ENCODE results near the gene CADM4.

DNA sequence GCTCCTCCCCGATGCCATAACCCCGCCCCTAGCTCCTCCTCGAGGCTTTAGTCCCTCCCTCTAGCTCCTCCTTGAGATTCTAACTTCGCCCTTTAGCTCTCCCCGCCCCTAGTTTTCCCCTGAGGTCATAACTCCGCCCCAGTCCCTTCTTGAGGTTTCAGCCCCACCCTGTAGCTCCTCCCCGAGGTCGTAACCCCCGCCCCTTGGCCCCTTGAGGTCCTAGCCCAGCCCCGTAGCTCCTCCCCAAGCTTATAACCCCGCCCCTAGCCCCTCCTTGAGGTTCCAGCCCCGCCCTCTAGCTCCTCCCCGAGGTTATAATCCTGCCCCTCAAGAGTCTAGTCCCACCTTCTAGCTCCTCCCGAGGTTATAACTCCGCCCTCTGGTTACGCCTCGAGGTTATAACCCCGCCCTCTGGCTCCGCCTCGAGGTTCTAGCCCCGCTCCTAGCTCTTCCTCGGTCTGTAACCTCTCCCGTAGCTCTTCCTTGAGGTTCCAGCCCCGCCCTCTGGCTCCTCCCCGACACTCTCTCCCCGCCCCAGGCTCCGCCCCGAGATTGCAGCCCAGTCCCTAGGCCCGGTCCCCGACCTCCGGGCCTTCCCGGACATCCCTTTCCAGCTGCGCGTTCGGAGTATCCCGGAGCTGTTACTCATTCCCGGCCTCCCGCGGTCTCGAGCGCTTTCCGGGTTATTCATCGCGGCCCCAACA, 28.9 kb upstream of the CADM4 start:
- TF ChIP-seq USF1 (IDR thresholded peaks at IDR 0.05; ENCODE audit: borderline replicate concordance, low read depth) (no peak), CTCF (IDR thresholded peaks at IDR 0.05) (no peak), EP300 (IDR thresholded peaks at IDR 0.05; ENCODE audit: borderline replicate concordance in 1 of 2, low read depth in 1 of 2, low read length in 1 of 2) (no peak), NRF1 (IDR thresholded peaks at IDR 0.05; ENCODE audit: low read depth, low read length) (no peak), TEAD4 (IDR thresholded peaks at IDR 0.05; ENCODE audit: borderline replicate concordance, insufficient read depth) (no peak)
- TF ChIP-seq, protein P1, sequence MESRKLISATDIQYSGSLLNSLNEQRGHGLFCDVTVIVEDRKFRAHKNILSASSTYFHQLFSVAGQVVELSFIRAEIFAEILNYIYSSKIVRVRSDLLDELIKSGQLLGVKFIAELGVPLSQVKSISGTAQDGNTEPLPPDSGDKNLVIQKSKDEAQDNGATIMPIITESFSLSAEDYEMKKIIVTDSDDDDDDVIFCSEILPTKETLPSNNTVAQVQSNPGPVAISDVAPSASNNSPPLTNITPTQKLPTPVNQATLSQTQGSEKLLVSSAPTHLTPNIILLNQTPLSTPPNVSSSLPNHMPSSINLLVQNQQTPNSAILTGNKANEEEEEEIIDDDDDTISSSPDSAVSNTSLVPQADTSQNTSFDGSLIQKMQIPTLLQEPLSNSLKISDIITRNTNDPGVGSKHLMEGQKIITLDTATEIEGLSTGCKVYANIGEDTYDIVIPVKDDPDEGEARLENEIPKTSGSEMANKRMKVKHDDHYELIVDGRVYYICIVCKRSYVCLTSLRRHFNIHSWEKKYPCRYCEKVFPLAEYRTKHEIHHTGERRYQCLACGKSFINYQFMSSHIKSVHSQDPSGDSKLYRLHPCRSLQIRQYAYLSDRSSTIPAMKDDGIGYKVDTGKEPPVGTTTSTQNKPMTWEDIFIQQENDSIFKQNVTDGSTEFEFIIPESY (IDR thresholded peaks at IDR 0.05; ENCODE audit: borderline replicate concordance, low read depth): no peak
